GM21529 (cell line): Measurements from ENCODE around the gene EPB41L2.

ENCODE experiments used
- ATAC-seq: cut with Tn5 transposase; IDR thresholded peaks from one replicate; pipeline ENCODE4 v1.9.1; 2021; ENCODE audit not compliant: unreplicated experiment

The EPB41L2 gene

GRCh38 chr6:130980310-130981032 is 82.6 kb downstream of the EPB41L2 start:
- ATAC-seq, result no peak

GRCh38 chr6:130978660-130979396 is 84.2 kb downstream of the EPB41L2 start:
- no peak for ATAC-seq

GRCh38 chr6:130978180-130978579 is 84.9 kb downstream of the EPB41L2 start:
- ATAC-seq, result no peak

- ATAC-seq, result no peak
These were observed 87.7 kb downstream of the EPB41L2 start for GRCh38 chr6:130975325-130975724.

- no peak for ATAC-seq
These were observed 89.3 kb downstream of the EPB41L2 start for GRCh38 chr6:130973521-130974277.

GRCh38 chr6:130971504-130971903 is 91.5 kb downstream of the EPB41L2 start:
- no peak for ATAC-seq

- no peak for ATAC-seq
These were observed 92.1 kb downstream of the EPB41L2 start for GRCh38 chr6:130970839-130971410.

GRCh38 chr6:130969791-130970491 is 93.1 kb downstream of the EPB41L2 start:
- ATAC-seq, result no peak

- ATAC-seq, result no peak
These were observed 93.9 kb downstream of the EPB41L2 start for GRCh38 chr6:130969166-130969565.

GRCh38 chr6:130968476-130968875 is 94.6 kb downstream of the EPB41L2 start:
- ATAC-seq, result no peak

GRCh38 chr6:130967502-130968445 is 95.3 kb downstream of the EPB41L2 start:
- ATAC-seq, result no peak

GRCh38 chr6:130966344-130966980 is 96.6 kb downstream of the EPB41L2 start:
- ATAC-seq, result no peak

- ATAC-seq, result no peak
These were observed 97.4 kb downstream of the EPB41L2 start for GRCh38 chr6:130965656-130966055.

- ATAC-seq, result no peak
These were observed 98.0 kb downstream of the EPB41L2 start for GRCh38 chr6:130964808-130965604.

- no peak for ATAC-seq
These were observed 98.8 kb downstream of the EPB41L2 start for GRCh38 chr6:130964289-130964688.

- no peak for ATAC-seq
These were observed 100.1 kb downstream of the EPB41L2 start for GRCh38 chr6:130962966-130963365.

GRCh38 chr6:130961148-130961547 is 101.9 kb downstream of the EPB41L2 start:
- ATAC-seq, result no peak

GRCh38 chr6:130959951-130960350 is 103.1 kb downstream of the EPB41L2 start:
- ATAC-seq, result no peak
